ENCODE measurements around the gene PRLH.
"Not testable (repeated sequence)": the region's sequence is repeated elsewhere in the genome, so short reads cannot be mapped to it uniquely, and the experiment has no call there.

Gene PRLH

DNA sequence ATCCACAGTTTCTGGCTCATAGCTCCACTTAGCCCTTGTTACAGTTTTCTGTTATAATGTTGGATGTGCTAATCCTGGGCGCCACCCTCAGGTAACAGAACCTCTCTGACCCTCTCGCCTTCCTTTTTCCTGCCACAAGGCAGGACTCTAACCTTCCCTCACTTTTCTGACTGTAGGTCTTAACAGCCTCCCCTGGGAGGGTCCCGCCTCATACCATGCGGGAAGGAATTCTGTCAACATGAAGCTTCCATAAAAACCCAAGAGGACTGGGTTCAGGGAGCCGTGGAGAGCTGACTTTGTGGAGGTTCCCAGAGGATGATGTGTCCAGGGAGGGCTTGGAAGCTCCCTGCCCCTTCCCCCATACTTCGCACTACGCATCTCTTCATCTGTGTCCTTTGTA is 36.0 kb downstream of the PRLH start:
- DNase-seq = no peak

DNA sequence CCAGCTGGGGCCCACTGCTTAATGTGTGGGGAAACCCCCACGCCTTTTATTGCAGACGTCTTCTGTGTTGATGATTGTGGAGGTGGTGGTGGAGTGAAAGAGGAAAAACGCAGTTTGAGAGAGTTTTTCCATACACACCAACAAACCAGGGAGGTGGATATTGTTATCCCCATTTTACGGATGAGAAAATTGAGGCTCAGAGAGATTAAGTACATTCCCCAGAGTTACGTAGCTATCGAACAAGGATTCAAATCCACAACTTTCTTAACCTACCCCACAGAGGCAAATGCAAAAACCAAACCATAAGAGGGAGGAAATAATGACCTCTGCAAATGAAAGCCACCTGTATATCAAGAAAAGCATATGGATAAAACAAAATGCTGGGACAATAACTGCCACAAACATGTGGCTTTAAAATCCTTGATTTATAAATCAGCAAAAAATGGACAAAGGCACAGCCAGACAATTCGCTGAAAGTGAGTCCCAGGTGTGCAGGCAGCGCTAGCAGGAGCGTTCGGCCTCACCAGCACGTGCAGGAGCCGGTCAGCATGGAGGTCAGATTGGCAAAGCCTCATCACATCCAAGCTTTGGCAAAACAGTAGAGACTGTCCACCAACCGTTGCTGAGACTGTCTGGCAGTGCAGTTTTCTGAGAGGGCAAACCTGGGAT is 36.8 kb downstream of the PRLH start:
- DNase-seq = no peak

DNA sequence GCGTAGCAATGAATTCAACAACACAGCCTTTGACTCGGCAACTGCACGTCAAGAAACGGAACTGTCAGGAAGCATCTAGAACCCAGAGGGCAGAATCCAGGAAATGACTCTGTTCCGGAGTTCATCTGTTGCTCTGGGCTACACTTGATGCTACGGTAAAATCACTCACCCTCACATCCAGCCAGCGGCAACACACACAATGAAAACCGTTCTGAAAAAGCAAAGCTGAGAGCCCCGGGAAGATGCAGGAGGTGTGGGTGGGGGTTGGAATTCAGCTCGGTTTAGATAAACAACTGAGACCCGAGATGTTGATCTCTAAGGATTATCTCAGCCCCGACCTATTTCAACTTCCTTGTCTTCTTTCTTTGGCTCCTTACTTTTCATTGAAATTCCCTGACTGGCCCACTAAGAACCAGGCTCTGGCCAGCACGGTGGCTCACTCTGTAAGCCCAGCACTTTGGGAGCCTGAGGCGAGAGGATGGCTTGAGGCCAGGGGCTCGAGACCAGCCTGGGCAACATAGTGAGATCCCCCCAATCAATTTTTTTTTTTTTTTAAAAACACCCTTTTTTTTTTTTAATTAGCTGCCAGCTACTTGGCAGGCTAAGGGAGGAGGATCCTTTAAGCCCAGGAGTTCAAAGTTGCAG is 37.5 kb downstream of the PRLH start:
- no peak for DNase-seq

- DNase-seq = no peak
These were observed 38.0 kb downstream of the PRLH start for GRCh38 chr2:237604391-237604790.

GRCh38 chr2:237604960-237605359 is 38.6 kb downstream of the PRLH start:
- DNase-seq = no peak

- not testable (repeated sequence) for DNase-seq
These were observed 40.1 kb downstream of the PRLH start for GRCh38 chr2:237606522-237606921.

DNA sequence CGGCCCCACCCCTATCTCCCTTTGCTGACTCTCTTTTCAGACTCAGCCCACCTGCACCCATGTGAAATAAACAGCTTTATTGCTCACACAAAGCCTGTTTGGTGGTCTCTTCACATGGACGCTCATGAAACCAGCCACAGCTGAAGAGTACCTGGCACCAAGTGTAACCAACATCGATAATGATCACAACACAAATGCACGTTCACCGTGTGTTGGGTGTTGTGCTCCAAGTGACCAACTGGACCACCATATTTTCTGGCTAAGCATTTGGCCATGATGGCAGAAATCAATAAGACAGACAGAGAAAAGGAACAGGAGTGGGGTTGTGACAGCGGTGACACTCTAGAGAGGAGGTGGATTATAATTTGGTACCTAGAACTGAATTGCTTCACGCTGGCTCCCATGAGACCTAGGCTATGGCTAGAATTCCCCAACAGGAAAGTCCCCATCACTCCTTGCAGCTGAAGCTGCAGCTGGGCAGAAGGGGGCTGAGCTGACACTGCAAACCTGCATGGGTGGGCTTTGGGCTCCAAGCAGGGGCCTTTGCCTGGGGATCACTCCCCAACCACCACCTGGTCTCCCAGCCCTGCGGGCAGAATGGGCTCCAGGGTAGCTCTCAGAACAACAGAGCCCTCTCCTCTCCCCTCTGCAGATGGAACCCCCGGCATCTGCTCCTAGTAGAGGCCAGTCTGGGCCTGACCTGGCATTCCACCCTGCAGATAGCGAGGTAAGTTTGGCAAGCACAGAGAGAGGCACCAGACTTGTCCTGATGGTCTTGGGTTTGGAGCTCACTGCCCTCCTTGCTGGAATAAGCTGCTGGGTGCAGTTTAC is 46.4 kb downstream of the PRLH start:
- no peak for DNase-seq

DNA sequence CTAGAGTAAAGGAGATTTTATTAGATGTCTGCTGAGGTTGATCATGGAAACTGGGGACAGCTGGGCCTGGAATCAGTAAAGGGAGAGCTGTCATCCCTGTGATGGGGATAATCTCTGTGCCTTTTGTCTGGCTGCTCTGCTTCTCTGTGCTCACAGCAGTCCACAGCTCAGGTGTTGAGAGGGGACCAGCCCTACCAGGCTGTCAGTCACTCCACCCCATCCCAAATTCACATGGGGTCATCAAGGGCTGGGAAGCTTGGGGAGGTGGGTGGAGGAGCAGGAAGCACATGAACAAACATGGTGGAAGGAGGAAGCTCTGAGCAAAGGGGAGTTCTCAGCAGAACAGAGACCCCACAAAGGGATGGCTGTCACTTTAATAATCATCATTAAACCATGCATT is 47.3 kb downstream of the PRLH start:
- no peak for DNase-seq

- DNase-seq = no peak
These were observed 47.9 kb downstream of the PRLH start for GRCh38 chr2:237614151-237614720.

GRCh38 chr2:237615631-237616249 is 49.4 kb downstream of the PRLH start:
- no peak for DNase-seq

DNA sequence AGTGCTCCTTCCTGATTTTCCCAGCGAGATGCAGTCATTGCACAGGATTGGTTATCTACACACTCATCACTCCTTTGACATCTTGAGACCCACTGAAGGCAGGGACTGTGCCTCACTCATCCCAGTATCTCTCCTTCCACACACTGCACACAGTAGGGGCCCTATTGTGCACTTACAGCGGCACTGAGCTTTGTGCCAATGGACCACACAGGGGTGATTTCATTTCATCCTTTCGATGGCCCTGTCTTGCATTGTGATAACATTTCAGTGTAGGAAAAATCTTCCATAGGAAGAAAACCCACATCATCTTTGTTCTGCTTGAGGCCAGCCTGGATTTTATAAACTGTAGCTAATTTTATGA is 50.0 kb downstream of the PRLH start:
- DNase-seq = no peak

Data from NCI-H510A treated with DMSO at 0.1 percent for 48 hours (cell line).